Kidney capillary endothelial cell (primary cell): ENCODE data around the gene RACK1.
A peak's percentile ranks its signal among the peaks of the same experiment; 100 is the strongest.
"Not testable (repeated sequence)": the region's sequence is repeated elsewhere in the genome, so short reads cannot be mapped to it uniquely, and the experiment has no call there.

ENCODE experiments used
- DNase-seq: peaks from one replicate; pipeline ENCODE4 v3.0.0-alpha.2; 2018; ENCODE audit warnings: low spot score

The RACK1 gene

DNA sequence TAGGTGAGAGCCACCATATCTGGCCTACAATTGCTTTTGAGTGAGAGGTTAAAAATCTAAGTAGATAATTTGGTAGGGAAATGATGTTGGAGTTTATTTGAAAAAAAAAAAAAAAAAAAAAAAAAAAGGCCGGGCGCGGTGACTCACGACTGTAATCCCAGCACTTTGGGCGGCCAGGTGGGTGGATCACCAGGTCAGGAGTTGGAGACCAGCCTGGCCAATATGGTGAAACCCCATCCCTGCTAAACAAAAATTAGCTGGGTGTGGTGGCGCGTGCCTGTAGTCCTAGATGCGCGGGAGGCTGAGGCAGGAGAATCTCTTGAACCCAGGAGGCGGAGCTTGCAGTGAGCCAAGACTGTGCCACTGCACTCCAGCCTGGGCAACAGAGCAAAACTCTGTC lies 29.5 kb downstream of the RACK1 start:
- DNase-seq: not testable (repeated sequence)

DNA sequence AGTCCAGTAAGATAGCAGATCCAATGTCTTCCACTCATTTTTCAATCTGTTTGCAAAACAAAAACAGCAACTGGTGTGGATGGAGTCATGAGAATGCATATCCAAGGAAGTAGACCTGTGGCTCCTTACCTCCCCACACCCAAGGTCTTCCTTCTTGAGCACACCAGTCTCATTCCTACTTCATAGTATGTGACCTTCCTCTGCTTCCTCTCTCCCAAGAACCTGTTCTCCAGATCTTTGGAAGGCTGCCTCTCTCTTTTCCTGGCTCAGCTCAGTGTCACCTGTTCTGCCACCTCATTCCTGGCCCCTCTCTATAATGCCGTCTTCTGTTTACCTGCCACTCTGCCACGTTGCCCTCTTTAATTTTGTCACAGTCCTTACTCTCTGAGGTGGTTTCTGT lies 30.8 kb downstream of the RACK1 start:
- no peak for DNase-seq

- DNase-seq: no peak
Observed at GRCh38 chr5:181212080-181212479, 31.6 kb downstream of the RACK1 start.

GRCh38 chr5:181211208-181211607 lies 32.5 kb downstream of the RACK1 start:
- no peak for DNase-seq

GRCh38 chr5:181210698-181211097 lies 33.0 kb downstream of the RACK1 start:
- DNase-seq: not testable (repeated sequence)

DNA sequence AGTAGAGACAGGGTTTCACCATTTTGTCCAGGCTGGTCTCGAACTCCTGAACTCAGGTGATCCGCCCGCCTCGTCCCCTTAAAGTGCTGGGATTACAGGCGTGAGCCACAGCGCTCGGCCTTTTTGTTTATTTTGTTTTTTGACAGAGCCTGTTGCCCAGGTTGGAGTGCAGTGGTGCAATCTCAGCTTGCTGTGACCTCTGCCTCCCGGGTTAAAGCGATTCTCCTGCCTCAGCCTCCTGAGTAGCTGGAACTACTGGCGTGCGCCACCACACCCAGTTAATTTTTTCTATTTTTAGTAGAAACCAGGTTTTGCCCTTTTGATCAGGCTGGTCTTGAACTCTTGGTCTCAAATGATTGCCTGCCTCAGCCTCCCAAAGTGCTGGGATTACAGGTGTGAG lies 33.6 kb downstream of the RACK1 start:
- DNase-seq: not testable (repeated sequence)

GRCh38 chr5:181209006-181209405 lies 34.7 kb downstream of the RACK1 start:
- DNase-seq: not testable (repeated sequence)

DNA sequence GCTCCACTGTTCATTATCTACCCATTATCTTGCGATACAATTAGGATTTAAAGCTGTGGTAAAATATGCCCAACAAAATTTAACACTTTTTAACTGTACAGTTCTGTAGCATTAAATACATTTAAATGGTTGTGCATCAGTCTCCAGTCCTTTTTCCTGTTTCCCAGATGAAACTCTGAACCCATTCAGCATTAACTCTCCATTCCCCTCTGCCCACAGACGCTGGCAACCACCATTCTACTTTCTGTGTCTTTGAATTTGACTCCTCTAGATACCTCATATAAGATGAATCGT lies 35.8 kb downstream of the RACK1 start:
- no peak for DNase-seq

DNA sequence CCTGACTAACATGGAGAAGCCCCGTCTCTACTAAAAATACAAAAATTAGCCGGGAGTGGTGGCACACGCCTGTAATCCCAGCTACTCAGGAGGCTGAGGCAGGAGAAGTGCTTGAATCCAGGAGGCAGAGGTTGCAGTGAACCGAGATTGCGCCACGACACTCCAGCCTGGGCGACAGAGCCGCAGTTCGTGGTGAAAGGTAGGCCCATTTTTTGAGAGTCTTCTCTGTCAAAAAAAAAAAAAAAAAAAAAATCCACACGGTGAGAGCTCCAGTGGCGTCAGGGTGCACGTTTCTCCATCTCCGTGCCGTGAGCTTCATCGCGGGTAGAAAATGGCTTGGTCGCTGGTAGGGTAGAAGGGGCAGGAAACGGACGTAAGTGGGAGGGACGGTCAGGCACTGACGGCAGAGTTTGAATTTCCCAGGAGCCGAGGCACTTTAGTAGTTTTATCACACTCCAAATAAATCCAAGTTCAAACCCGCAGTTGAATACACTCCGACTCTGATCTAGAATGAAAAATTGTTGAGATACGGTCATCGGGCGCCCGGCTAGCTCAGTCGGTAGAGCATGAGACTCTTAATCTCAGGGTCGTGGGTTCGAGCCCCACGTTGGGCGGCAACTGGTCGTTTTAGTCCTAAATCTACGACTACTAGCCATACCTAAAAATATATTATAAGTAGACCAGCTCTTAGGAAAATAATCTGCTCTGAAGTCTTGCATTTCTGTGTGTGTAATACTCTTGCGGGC lies 36.3 kb downstream of the RACK1 start:
- DNase-seq: peak; percentile 87

DNA sequence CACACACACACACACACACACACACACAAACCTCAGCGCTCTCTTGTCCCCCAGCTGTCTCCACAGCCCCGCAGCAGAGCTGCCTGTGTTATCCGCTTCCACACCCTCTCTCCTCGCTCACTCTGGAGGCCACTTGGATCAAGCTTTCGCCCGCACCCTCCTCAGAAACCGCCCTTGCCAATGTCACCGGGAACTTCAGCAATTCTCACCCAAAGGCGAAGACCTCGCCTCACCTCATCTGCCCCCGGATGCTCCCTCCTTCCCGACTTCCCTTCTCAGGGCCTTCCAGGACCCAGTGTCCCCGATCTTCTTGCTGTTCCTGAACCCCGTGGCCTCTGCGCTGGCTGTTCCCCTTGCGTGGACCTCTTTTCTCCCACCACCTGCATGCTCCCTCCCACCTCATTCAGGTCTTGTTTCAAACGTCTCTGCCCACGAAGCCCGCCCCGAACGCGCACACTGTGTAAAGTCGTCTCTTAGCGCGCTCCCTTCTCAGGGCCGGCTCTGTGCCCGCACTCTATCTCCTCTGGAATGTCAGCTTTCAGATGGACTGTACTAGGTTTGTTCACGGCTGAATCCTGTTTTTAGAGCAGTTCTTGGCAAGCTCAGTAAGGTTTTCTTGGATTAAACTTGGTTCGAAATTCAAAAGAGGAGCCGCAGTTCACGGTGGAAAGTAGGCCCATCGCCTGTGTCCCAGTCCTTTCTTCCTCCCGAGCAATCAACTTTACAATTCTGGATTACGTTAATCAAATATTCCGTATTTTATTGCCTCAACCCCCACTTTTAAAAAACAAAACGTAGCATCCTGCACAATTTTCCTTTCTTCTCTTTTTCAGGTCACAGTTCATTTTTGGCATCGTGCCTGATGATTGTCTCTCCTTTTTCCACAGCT lies 37.7 kb downstream of the RACK1 start:
- DNase-seq: no peak

GRCh38 chr5:181204826-181205760 lies 38.6 kb downstream of the RACK1 start, which contains the start of gene TRIM7:
Gene TRIM7 (minus strand): TSS chr5:181205196. CDS start chr5:181205110, 86 bp downstream.
- no peak for DNase-seq

DNA sequence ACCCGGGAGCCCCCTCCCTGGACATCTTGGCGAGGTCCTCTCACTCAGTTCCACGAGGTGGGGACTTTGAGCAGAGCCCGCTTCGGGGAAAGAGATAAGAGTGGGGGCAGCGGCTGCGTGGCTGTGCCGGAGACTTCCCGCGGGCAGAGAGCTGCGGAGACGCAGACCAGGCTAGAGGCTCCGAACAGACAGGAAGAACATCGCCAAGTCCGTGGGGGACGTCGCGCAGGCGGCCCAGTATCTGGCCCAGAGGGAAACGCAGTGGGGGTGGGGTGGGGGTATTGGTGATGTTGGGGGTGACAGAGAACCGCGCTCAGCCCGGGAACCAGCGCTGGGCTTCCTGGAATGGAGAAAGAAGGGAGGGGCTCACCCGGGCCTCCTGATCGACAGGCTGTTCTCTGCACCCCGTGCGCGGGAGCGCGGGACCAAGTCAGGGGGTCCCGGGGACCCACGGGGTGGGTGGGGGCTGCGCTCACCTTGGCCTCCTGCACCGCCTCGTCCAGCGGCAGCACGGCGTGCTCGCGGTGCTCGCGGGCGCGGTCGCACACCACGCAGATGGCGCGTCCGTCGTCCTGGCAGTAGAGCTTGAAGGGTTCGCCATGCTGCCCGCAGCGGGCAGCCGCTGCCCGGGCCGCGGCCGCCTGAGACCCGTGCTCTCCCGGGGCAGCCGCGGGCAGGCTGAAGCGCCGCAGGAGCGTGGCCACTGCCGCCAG lies 39.4 kb downstream of the RACK1 start:
- DNase-seq: no peak

DNA sequence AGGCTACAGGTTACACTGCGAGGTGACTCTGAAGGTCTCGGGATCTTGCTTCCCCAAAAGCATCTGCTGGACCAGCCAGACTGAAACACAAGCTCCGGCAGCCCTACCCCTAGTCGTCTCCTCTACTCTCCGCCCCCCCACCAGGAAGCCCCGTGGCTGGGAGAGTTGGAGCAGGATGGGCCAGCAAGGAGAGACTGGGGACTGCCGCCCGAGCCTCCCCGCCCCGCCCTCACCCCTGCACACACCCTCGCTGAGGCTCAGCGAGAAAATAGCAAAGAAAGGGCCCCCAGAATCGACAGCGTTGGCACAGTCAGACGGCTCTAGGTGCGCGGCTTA lies 40.0 kb downstream of the RACK1 start:
- DNase-seq: no peak

DNA sequence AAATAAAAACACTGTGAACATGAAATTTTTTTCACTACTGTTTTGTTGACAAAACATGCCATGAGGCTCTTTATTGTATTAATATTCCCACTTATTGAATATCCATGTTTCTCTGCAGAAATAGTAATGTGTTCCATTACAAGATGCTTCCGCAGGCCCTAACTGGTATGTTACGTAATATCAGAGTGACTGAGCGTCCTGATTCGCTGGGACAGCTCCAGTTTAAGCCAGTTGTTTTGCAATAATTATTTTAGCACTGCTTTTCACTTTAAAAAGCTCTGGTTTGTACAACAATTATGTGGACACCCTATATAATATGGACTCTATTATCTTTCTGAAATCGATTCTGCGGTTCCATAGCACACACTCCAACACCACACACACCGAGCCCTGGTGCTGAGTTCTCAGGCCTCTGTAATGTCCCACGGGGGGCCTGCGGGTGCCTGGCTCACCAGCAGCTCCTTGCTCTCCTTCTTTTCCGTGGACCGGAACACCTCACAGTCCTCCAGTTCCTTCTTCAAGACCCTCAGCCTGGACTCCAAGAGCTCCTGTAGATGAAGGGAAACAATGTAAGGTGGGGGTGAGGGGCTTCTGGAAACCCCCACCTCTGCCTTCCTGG lies 40.5 kb downstream of the RACK1 start:
- DNase-seq: no peak

DNA sequence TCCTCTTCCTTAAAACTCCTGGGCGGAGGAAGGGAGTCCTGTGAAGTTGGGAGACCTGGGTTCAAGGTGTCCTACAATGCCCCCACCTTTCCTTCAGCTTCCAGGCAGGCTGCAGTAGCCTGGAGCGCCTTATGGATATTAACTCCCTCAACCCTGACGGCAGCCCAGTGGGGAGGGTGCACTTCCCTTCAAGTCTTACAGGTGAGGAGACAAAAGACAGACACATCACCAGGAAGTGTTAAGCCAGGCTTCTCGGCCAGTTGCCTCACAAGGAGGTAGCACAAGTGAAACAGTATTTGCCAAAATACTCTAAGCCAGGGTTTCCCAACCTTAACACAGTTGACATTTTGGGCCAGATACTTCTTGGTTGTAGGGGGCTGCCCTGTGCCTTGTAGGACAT lies 42.9 kb downstream of the RACK1 start:
- DNase-seq: no peak

GRCh38 chr5:181199881-181200638 lies 43.6 kb downstream of the RACK1 start:
- no peak for DNase-seq

- DNase-seq: no peak
Observed at GRCh38 chr5:181198905-181199519, 44.7 kb downstream of the RACK1 start.

- DNase-seq: no peak
Observed at GRCh38 chr5:181198106-181198685, 45.5 kb downstream of the RACK1 start.

DNA sequence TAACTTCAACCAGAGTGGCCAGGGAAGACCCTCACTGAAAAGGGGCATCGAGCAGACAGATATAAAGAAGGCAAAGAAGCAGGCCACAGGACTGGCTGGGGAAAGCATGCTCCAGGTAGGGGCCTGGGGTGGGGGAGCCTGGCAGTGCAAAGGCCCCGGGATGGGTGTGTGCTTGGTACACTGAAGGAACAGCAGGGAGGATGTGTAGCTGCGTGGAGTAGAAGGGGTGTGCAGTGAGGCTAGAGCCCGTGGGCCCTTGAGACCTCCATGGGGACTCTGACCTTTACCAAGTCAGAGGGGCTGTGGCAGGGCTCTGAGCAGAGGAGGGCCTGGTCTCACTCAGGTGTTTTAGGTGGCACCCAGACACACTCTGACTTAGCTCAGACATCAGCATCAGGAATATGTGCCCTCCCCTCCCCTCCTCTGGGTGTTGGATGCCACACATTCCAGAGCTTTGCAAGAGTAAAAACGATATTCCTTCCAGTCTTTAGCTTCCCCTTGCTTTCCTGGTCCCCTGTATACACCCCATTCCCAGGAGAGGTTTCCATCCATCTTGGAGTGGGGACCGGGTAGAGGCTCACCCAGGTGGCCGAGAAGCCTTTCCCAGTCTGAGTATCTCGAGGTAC lies 46.3 kb downstream of the RACK1 start:
- DNase-seq: no peak
